HG03097 (cell line): ENCODE measurements around the gene TXNL4B.
"Not testable (repeated sequence)": the region's sequence is repeated elsewhere in the genome, so short reads cannot be mapped to it uniquely, and the experiment has no call there.

ENCODE experiments used
- ATAC-seq: cut with Tn5 transposase; IDR thresholded peaks from one replicate; pipeline ENCODE4 v1.9.1; 2021; ENCODE audit not compliant: unreplicated experiment, low FRiP score

Gene TXNL4B

GRCh38 chr16:72076991-72077706, 16.3 kb downstream of the TXNL4B start:
- ATAC-seq: not testable (repeated sequence)

GRCh38 chr16:72075067-72075466, 18.4 kb downstream of the TXNL4B start:
- ATAC-seq: not testable (repeated sequence)

GRCh38 chr16:72073560-72074230, 19.7 kb downstream of the TXNL4B start:
- no peak for ATAC-seq

- ATAC-seq: no peak
Measured at GRCh38 chr16:72072514-72073342, 20.7 kb downstream of the TXNL4B start.

- ATAC-seq: no peak
Measured at GRCh38 chr16:72068930-72069329, 24.5 kb downstream of the TXNL4B start.

- ATAC-seq: no peak
Measured at GRCh38 chr16:72066747-72067146, 26.7 kb downstream of the TXNL4B start.

GRCh38 chr16:72064361-72064894, 29.0 kb downstream of the TXNL4B start:
- no peak for ATAC-seq

- no peak for ATAC-seq
Measured at GRCh38 chr16:72061564-72061963, 31.9 kb downstream of the TXNL4B start.

- no peak for ATAC-seq
Measured at GRCh38 chr16:72060405-72060804, 33.0 kb downstream of the TXNL4B start.

- ATAC-seq: not testable (repeated sequence)
Measured at GRCh38 chr16:72059060-72059459, 34.4 kb downstream of the TXNL4B start.

- ATAC-seq: not testable (repeated sequence)
Measured at GRCh38 chr16:72057313-72057712, 36.1 kb downstream of the TXNL4B start.

- no peak for ATAC-seq
Measured at GRCh38 chr16:72055911-72056310, 37.5 kb downstream of the TXNL4B start.

- not testable (repeated sequence) for ATAC-seq
Measured at GRCh38 chr16:72054254-72054847, 39.1 kb downstream of the TXNL4B start, which contains the start of gene HP. TSS of gene HP (plus strand) at chr16:72054505. CDS start at chr16:72054653, 148 bp downstream.

GRCh38 chr16:72051818-72052217, 41.6 kb downstream of the TXNL4B start:
- no peak for ATAC-seq

GRCh38 chr16:72050769-72051464, 42.5 kb downstream of the TXNL4B start:
- ATAC-seq: no peak

GRCh38 chr16:72049110-72049509, 44.3 kb downstream of the TXNL4B start:
- no peak for ATAC-seq

GRCh38 chr16:72044825-72045359, 48.5 kb downstream of the TXNL4B start:
- ATAC-seq: no peak

- ATAC-seq: no peak
Measured at GRCh38 chr16:72044296-72044695, 49.1 kb downstream of the TXNL4B start.

- no peak for ATAC-seq
Measured at GRCh38 chr16:72043539-72043938, 49.9 kb downstream of the TXNL4B start.

- no peak for ATAC-seq
Measured at GRCh38 chr16:72043058-72043457, 50.4 kb downstream of the TXNL4B start.
